GM12878 (cell line): ENCODE measurements around the gene DAAM2. TPM values are rescaled to one million over a fixed set of nuclear protein-coding genes. Genes with fewer than 3 reads are reported as not detected.

Experiments
- ATAC-seq: fragments of 200-7000 bp; cut with Tn5 transposase; 3 replicates; pipeline ENCODE4 v1.9.1; 2020; ENCODE audit warnings: mild to moderate bottlenecking, moderate library complexity
- BruUV-seq: library from RNA; stranded (reverse); fragments of 400-500 nt; replicated peaks from 2 replicates; lab custom pipeline; 2021; lab: Mats Ljungman, UMichigan
- CTCF ChIA-PET: fragments of 300-600 bp; sonication (Branson Sonifier 250); formaldehyde crosslinking; extraction: SDS; loops from one replicate; lab custom pipeline; 2021; ENCODE audit warnings: inconsistent platforms; lab: Yijun Ruan, JAX
- POLR2A ChIA-PET: fragments of 350-600 bp; formaldehyde crosslinking; extraction: SDS; loops from one replicate; lab custom pipeline; 2021; ENCODE audit warnings: inconsistent platforms; lab: Charles Lee
- RAD21 ChIA-PET: fragments of 300-600 bp; sonication (Branson Sonifier 250); formaldehyde crosslinking; loops from one replicate; lab custom pipeline; 2023; ENCODE audit warnings: antibody characterized with exemption; ENCODE audit not compliant: unreplicated experiment; lab: Charles Lee
- SMC1A ChIA-PET: fragments of 300-600 bp; sonication (Branson Sonifier 250); formaldehyde crosslinking; loops from one replicate; lab custom pipeline; 2023; ENCODE audit not compliant: unreplicated experiment, uncharacterized antibody; lab: Charles Lee
- DNase-seq: peaks from one replicate; pipeline ENCODE4 v3.0.0-alpha.2; 2011; ENCODE audit warnings: low read depth, low spot score
- FAIRE-seq: peaks from 3 replicates; lab custom pipeline; 2011; peaks lifted over from hg19 to GRCh38; lab: Jason Lieb, UNC
- H2AFZ ChIP-seq: 2 replicates; pipeline ENCODE4 v1.6.0; 2011; ENCODE audit warnings: low read depth, low read length, control low read depth; ENCODE audit not compliant: control insufficient read depth
- H3K27ac ChIP-seq: 2 replicates; pipeline ENCODE4 v1.5.1; 2011; ENCODE audit warnings: control low read depth; ENCODE audit not compliant: control insufficient read depth, insufficient read depth
- H3K27me3 ChIP-seq, 2 experiments: replicated peaks in 1 of 2; 2 replicates each; pipeline versions ENCODE4 v1.6.0 to v1.6.1; 2011; ENCODE audit warnings: low read length in 1 of 2; ENCODE audit not compliant: control insufficient read depth in 2 of 2, insufficient read depth in 2 of 2
- H3K36me3 ChIP-seq, 2 experiments: 2 replicates each; pipeline ENCODE4 v1.5.1; 2011; ENCODE audit warnings: low read length in 1 of 2; ENCODE audit not compliant: control insufficient read depth in 2 of 2, insufficient read depth in 2 of 2
- H3K4me1 ChIP-seq: 2 replicates; pipeline ENCODE4 v1.6.1; 2011; ENCODE audit warnings: mild to moderate bottlenecking, low read length, moderate library complexity, mixed read lengths; ENCODE audit not compliant: control insufficient read depth, insufficient read depth
- H3K4me2 ChIP-seq: 2 replicates; pipeline ENCODE4 v1.6.0; 2011; ENCODE audit warnings: control low read depth; ENCODE audit not compliant: control insufficient read depth, insufficient read depth
- H3K4me3 ChIP-seq: fragments of 200-600 bp; sonication (generic); 2 replicates; pipeline ENCODE4 v1.5.1; 2016
- H3K79me2 ChIP-seq: 2 replicates; pipeline ENCODE4 v1.6.0; 2011; ENCODE audit warnings: low read length; ENCODE audit not compliant: control insufficient read depth, insufficient read depth
- H3K9ac ChIP-seq: 2 replicates; pipeline ENCODE4 v1.8.0; 2011; ENCODE audit warnings: low read length, control low read depth, mixed read lengths; ENCODE audit not compliant: control insufficient read depth, insufficient read depth
- H3K9me3 ChIP-seq: replicated peaks from 3 replicates; pipeline ENCODE4 v1.5.1; 2011; ENCODE audit warnings: mild to moderate bottlenecking, low read length; ENCODE audit not compliant: control insufficient read depth, insufficient read depth
- H4K20me1 ChIP-seq: 2 replicates; pipeline ENCODE4 v1.6.0; 2011; ENCODE audit not compliant: control insufficient read depth, insufficient read depth
- CREM ChIP-seq: IDR thresholded peaks from 2 replicates; pipeline ENCODE4 v1.6.1; 2014; ENCODE audit warnings: antibody characterized with exemption, low read depth
- EZH2 ChIP-seq: IDR thresholded peaks from 2 replicates; pipeline ENCODE4 v1.6.1; 2012; ENCODE audit warnings: low read depth, mild to moderate bottlenecking, control low read depth, inconsistent platforms, low read length, borderline replicate concordance; ENCODE audit not compliant: control insufficient read depth
- FOS ChIP-seq: IDR thresholded peaks from 3 replicates; pipeline ENCODE4 v1.6.1; 2011; ENCODE audit warnings: borderline replicate concordance; ENCODE audit not compliant: insufficient read length; ENCODE audit errors: extremely low read depth
- MAX ChIP-seq: IDR thresholded peaks from 2 replicates; pipeline ENCODE4 v1.6.1; 2012; ENCODE audit warnings: low read depth, low read length, improper control_type of control experiment
- MLLT1 ChIP-seq: fragments of 450-650 bp; IDR thresholded peaks from 2 replicates; pipeline ENCODE4 v1.6.1; 2016; ENCODE audit warnings: mild to moderate bottlenecking
- MTA3 ChIP-seq: IDR thresholded peaks from 2 replicates; pipeline ENCODE4 v1.6.1; 2012; ENCODE audit warnings: low read length, inconsistent platforms, borderline replicate concordance
- NFIC ChIP-seq: IDR thresholded peaks from 2 replicates; pipeline ENCODE4 v1.6.1; 2012; ENCODE audit warnings: low read depth, mild to moderate bottlenecking, inconsistent platforms, low read length, moderate library complexity
- NR2F1 ChIP-seq: fragments of 450-650 bp; conservative IDR thresholded peaks from 2 replicates; pipeline ENCODE4 v1.6.1; 2017; ENCODE audit warnings: mild to moderate bottlenecking
- NRF1 ChIP-seq: conservative IDR thresholded peaks from 2 replicates; pipeline ENCODE4 v1.6.1; 2011; ENCODE audit warnings: mild to moderate bottlenecking, low read depth, low read length, improper control_type of control experiment
- RBBP5 ChIP-seq: fragments of 200-600 bp; sonication (generic); conservative IDR thresholded peaks from 2 replicates; pipeline ENCODE4 v1.6.1; 2016
- SMAD1 ChIP-seq: fragments of 450-650 bp; IDR thresholded peaks from 2 replicates; pipeline ENCODE4 v1.6.1; 2018; ENCODE audit warnings: mild to moderate bottlenecking, low read depth; ENCODE audit not compliant: partially characterized antibody
- SMC3 ChIP-seq: IDR thresholded peaks from 2 replicates; pipeline ENCODE4 v1.6.1; 2011; ENCODE audit warnings: low read length, improper control_type of control experiment, borderline replicate concordance
- STAT3 ChIP-seq: IDR thresholded peaks from 2 replicates; pipeline ENCODE4 v1.6.1; 2011; ENCODE audit warnings: low read depth, low read length, improper control_type of control experiment
- USF2 ChIP-seq: IDR thresholded peaks from 2 replicates; pipeline ENCODE4 v1.6.1; 2011; ENCODE audit warnings: low read depth, low read length, improper control_type of control experiment, borderline replicate concordance
- ZBTB11 ChIP-seq: fragments of 450-650 bp; formaldehyde crosslinking; IDR thresholded peaks from 2 replicates; pipeline ENCODE4 v1.5.0; 2022; ENCODE audit warnings: mild to moderate bottlenecking, missing genetic modification characterization
- ZNF384 ChIP-seq: IDR thresholded peaks from 2 replicates; pipeline ENCODE4 v1.6.1; 2012; ENCODE audit warnings: low read depth, mild to moderate bottlenecking, low read length, improper control_type of control experiment, borderline replicate concordance
- WGBS: methylation state at CpG from one replicate; pipeline ENCODE4 v1.1.6; 2016; ENCODE audit warnings: low lambda C conversion rate; ENCODE audit not compliant: insufficient replicate concordance, insufficient coverage; ENCODE audit errors: missing lambda C conversion rate; 5-methylcytosine and 5-hydroxymethylcytosine counted together
- in situ Hi-C: fragments of 300-500 bp; cut with MboI; formaldehyde crosslinking; loops from 9 replicates; pipeline ENCODE4 v1.14.3; 2018; ENCODE audit warnings: mixed read lengths
- intact Hi-C: fragments of 100-400 bp; cut with micrococcal nuclease; formaldehyde crosslinking; loops from one replicate; pipeline ENCODE4 v1.14.2; 2022; ENCODE audit not compliant: unreplicated experiment
- polyA plus RNA-seq, 11 experiments: library from polyadenylated mRNA; depleted of rRNA in 4 of 11; unstranded in 6 of 11; stranded (reverse) in 5 of 11; fragments of >200 nt; fragmentation: Nextera tagmentation in 4 of 11; fragmentation: Illumina TruSeq in 1 of 11; extraction: Ambion mirVana in 4 of 11; extraction: Trizol in 1 of 11; gene quantifications; 1 replicate in 1 of 11; 2 replicates in 10 of 11; pipeline versions ENCODE4 v1.2.1 to v1.2.3, GENCODE V29; 2011 to 2016; ENCODE audit warnings: inconsistent platforms in 2 of 11, missing spikeins in 2 of 11, low read depth in 1 of 11
- total RNA-seq, 4 experiments: library from RNA; depleted of rRNA in 3 of 4; stranded (reverse); fragments of >200 nt in 3 of 4; fragmentation: Illumina TruSeq in 1 of 4; extraction: Trizol in 1 of 4; gene quantifications; 2 replicates each; pipeline versions ENCODE4 v1.2.1 to v1.2.3, GENCODE V29; 2013 to 2021

Gene DAAM2
- total and polyA plus RNA-seq, 10 of the 15 experiments (the other 5 are each of a cell fraction or from before 2014, with no cell fraction given) = 0.05 to 0.22 TPM; not detected in 8

DNA sequence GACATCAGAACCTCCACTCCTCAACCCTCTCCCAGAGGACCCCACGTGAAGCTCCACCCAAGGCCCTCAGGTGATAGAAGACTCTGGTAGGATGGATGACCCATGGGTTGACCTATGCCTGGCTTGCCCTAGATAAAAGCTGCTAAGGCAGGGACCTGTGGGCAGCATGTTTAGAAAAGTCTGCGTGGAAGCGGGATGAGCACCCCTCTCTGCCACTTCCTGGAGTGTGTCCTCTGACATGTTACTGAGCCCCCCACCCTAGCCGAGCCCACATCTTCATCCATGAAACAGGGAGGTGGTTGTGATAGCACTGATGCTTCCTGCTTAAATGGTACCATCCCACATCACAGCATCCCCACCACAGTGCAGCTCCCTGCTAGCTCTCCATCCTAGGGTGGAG lies 120.3 kb downstream of the DAAM2 start (continued):
- no peak for TF ChIP-seq ZBTB11 (CRISPR knock-in tag)
- no peak for TF ChIP-seq MAX
- no peak for TF ChIP-seq STAT3
- TF ChIP-seq MLLT1 = no peak

DNA sequence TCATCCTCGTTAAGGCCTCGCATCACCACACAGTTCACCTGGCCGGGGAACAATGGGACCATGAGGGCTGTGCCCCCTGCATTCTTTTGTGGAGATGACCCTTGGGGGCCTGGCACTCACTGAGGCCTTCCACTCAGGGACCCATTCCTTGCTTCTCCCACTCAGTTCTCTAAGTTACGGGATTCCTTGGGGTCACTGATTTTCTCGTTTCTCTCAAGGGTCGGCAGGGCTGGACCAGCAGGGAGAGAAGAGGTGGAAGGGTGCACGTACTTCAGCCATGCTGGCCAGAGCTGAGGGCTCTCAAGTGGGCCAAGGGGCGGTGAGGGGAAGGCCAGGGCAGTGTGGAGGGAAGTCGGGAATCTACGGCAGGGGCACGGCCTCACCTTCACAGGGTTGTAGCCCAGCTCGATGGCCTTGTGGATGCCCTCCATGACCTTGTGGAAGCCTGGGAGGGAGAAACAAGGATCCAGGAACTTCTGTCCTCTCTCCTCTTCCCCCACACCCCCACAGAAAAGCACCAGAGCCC lies 121.3 kb downstream of the DAAM2 start:
- FAIRE-seq (no peak), ATAC-seq (no peak), DNase-seq (no peak)
- 33% methylated on average over 12 of the region's 12 CpGs for WGBS
- ChIA-PET RAD21 (no interaction called here), CTCF (no interaction called here), SMC1A (no interaction called here), POLR2A (no interaction called here)
- Histone ChIP-seq H3K79me2 (no peaks in the 10 kb centered on the region), H3K9ac (no peak overlapping the region), H3K4me2 (no peak overlapping the region), H3K4me1 (no peaks in the 10 kb centered on the region), H3K9me3 (no peaks in the 10 kb centered on the region), H4K20me1 (no peaks in the 10 kb centered on the region), H3K27me3 (no peaks in the 10 kb centered on the region), H3K27ac (no peak overlapping the region), H3K4me3 (no peak overlapping the region), H3K36me3 (no peaks in the 10 kb centered on the region), H2AFZ (no peak overlapping the region)
- intact Hi-C loops (no loop called here), in situ Hi-C loops (no loop called here)
- TF ChIP-seq SMAD1 = no peak
- TF ChIP-seq CREM = no peak
- TF ChIP-seq NFIC = no peak
- no peak for TF ChIP-seq EZH2
- TF ChIP-seq RBBP5 = no peak
- no peak for TF ChIP-seq SMC3
- TF ChIP-seq FOS = no peak
- no peak for TF ChIP-seq NR2F1
- no peak for TF ChIP-seq USF2
- no peak for TF ChIP-seq MTA3
- no peak for TF ChIP-seq NRF1
- no peak for TF ChIP-seq ZNF384
- BruUV-seq = no TSS peak
